ENCODE data around the gene MUC21.
"Not testable (repeated sequence)": the region's sequence is repeated elsewhere in the genome, so short reads cannot be mapped to it uniquely, and the experiment has no call there.

The MUC21 gene

DNA sequence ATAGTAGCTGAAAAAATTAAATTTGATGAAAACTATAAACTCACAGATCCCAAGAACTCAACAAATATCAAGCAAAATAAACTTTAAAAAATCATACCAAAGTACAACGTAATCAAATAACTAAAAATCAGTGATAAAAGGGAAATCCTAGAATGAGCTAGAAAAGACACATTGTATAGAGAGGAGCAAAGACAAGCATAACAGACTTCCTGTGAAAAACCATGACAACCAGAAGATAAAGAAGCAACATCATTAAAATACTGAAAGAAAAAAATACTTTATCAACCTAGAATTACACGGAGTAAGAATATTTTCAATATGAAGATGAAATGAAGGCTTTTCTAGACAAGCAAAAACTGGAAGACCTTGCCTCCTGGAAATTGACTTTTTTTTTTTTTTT, 36.5 kb downstream of the MUC21 start:
- H3K36me3 ChIP-seq (replicated peaks; ENCODE audit: insufficient read depth, low read length) = no peaks in the 10 kb centered on the region
- no peak overlapping the region for H3K9ac ChIP-seq (ENCODE audit: low read length)
- H3K27ac ChIP-seq (ENCODE audit: low read length) = no peak overlapping the region
- no peak overlapping the region for H3K4me2 ChIP-seq (ENCODE audit: low read depth, low read length)
- no peaks in the 10 kb centered on the region for H3K9me3 ChIP-seq (replicated peaks; ENCODE audit: insufficient read depth, low read length)
- H2AFZ ChIP-seq (ENCODE audit: low read length) = no peak overlapping the region
- TF ChIP-seq, protein P1, sequence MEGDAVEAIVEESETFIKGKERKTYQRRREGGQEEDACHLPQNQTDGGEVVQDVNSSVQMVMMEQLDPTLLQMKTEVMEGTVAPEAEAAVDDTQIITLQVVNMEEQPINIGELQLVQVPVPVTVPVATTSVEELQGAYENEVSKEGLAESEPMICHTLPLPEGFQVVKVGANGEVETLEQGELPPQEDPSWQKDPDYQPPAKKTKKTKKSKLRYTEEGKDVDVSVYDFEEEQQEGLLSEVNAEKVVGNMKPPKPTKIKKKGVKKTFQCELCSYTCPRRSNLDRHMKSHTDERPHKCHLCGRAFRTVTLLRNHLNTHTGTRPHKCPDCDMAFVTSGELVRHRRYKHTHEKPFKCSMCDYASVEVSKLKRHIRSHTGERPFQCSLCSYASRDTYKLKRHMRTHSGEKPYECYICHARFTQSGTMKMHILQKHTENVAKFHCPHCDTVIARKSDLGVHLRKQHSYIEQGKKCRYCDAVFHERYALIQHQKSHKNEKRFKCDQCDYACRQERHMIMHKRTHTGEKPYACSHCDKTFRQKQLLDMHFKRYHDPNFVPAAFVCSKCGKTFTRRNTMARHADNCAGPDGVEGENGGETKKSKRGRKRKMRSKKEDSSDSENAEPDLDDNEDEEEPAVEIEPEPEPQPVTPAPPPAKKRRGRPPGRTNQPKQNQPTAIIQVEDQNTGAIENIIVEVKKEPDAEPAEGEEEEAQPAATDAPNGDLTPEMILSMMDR (IDR thresholded peaks at IDR 0.05; ENCODE audit: low read length) = no peak
- no peak for TF ChIP-seq EZH2phosphoT487 (IDR thresholded peaks at IDR 0.05; ENCODE audit: low read length)
- TF ChIP-seq EZH2 (optimal IDR thresholded peaks at IDR 0.05; ENCODE audit: low read depth, low read length) = no peak
- no peaks in the 10 kb centered on the region for H3F3A ChIP-seq (ENCODE audit: insufficient read depth, low read length)
- H3K9me2 ChIP-seq (replicated peaks; ENCODE audit: insufficient read depth, low read length) = no peaks in the 10 kb centered on the region
- no peaks in the 10 kb centered on the region for H3K79me2 ChIP-seq (ENCODE audit: low read length)
- no peak overlapping the region for H3K4me3 ChIP-seq (ENCODE audit: low read length)
- H3K4me1 ChIP-seq (ENCODE audit: low read length) = no peaks in the 10 kb centered on the region
- DNase-seq = no peak
- H3K27me3 ChIP-seq (replicated peaks; ENCODE audit: insufficient read depth, low read length) = 0 out of 2 replicates have a peak, but pooled peaks cover 7% of the 10 kb centered on the region
- H4K20me1 ChIP-seq (ENCODE audit: insufficient read depth, low read length) = no peaks in the 10 kb centered on the region

DNA sequence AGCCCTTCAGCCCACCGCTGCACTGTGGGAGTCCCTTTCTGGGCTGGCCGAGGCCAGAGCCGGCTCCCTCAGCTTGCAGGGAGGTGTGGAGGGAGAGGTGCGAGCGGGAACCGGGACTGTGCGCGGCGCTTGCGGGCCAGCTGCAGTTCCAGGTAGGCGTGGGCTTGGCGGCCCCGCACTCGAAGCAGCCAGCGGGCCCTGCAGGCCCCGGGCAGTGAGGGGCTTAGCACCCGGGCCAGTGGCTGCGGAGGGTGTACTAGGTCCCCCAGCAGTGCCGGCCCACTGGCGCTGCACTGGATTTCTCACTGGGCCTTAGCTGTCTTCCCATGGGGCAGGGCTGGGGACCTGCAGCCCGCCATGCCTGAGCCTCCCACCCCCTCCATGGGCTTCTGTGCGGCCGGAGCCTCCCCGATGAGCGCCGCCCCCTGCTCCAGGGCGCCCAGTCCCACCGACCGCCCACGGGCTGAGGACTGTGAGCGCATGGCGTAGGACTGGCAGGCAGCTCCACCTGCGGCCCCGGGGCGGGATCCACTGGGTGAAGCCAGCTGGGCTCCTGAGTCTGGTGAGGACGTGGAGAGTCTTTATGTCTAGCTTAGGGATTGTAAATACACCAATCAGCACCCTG, 37.2 kb downstream of the MUC21 start:
- H3K4me1 ChIP-seq (ENCODE audit: low read length); H3K4me3 ChIP-seq (ENCODE audit: low read length); H3K9ac ChIP-seq (ENCODE audit: low read length); H3F3A ChIP-seq (ENCODE audit: insufficient read depth, low read length); H4K20me1 ChIP-seq (ENCODE audit: insufficient read depth, low read length); H3K4me2 ChIP-seq (ENCODE audit: low read depth, low read length); H3K27ac ChIP-seq (ENCODE audit: low read length); H3K9me2 ChIP-seq (replicated peaks; ENCODE audit: insufficient read depth, low read length); H2AFZ ChIP-seq (ENCODE audit: low read length); H3K36me3 ChIP-seq (replicated peaks; ENCODE audit: insufficient read depth, low read length); H3K9me3 ChIP-seq (replicated peaks; ENCODE audit: insufficient read depth, low read length); DNase-seq; H3K27me3 ChIP-seq (replicated peaks; ENCODE audit: insufficient read depth, low read length); H3K79me2 ChIP-seq (ENCODE audit: low read length): not testable (repeated sequence)

DNA sequence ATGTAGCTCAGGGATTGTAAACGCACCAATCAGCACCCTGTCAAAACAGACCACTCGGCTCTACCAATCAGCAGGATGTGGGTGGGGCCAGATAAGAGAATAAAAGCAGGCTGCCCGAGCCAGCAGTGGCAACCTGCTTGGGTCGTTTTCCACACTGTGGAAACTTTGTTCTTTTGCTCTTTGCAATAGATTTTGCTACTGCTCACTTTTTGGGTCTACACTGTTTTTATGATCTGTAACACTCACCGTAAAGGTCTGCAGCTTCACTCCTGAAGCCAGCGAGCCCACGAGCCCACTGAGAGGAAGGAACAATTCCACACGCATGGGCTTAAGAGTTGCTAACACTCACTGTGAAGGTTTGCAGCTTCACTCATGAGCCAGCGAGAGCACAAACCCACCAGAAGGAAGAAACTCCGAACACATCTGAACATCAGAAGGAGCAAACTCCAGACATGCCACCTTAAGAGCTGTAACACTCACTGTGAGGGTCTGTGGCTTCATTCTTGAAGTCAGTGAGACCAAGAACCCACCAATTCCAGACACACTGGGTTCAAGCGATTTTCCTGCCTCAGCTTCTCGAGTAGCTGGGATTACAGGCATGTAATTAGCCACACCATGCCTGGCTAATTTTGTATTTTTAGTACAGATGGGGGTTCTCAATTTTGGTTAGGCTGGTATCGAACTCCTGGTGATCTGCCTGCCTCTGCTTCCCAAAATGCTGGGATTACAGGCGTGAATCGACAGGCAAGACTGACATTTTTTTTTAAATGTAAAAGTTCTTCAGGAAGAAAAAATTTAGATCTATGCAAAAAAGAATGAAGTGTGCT, 38.4 kb downstream of the MUC21 start:
- H3K9me3 ChIP-seq (replicated peaks; ENCODE audit: insufficient read depth, low read length) = not testable (repeated sequence)

DNA sequence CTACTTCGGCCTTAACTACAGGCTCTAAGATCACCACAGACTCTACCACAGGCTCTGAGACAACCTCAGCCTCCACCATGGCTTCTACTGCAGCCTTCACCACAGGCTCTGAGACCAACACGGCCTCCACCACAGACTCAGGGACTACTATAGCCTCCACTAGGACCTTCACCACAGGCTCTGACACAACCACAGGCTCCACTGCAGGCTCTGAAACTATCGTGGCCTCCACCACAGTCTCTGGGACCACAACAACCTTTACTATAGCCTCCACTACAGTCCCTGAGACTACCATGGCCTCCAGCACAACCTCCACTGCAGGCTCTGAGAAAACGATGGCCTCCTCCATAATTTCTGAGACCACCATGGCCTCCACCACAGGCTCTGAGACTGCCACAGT, 42.1 kb downstream of the MUC21 start:
- Histone ChIP-seq H4K20me1 (ENCODE audit: insufficient read depth, low read length) (no peaks in the 10 kb centered on the region), H3K27me3 (replicated peaks; ENCODE audit: insufficient read depth, low read length) (peaks cover 1% of the 10 kb centered on the region; the same call in 1 of the 2 replicates), H3K4me2 (ENCODE audit: low read depth, low read length) (no peak overlapping the region), H3K9me2 (replicated peaks; ENCODE audit: insufficient read depth, low read length) (no peaks in the 10 kb centered on the region), H3K9ac (ENCODE audit: low read length) (no peak overlapping the region), H2AFZ (ENCODE audit: low read length) (no peak overlapping the region), H3K9me3 (replicated peaks; ENCODE audit: insufficient read depth, low read length) (no peaks in the 10 kb centered on the region), H3K4me3 (ENCODE audit: low read length) (no peak overlapping the region), H3F3A (ENCODE audit: insufficient read depth, low read length) (no peaks in the 10 kb centered on the region), H3K79me2 (ENCODE audit: low read length) (no peaks in the 10 kb centered on the region), H3K4me1 (ENCODE audit: low read length) (no peaks in the 10 kb centered on the region), H3K27ac (ENCODE audit: low read length) (no peak overlapping the region), H3K36me3 (replicated peaks; ENCODE audit: insufficient read depth, low read length) (no peaks in the 10 kb centered on the region)
- no peak for DNase-seq
- TF ChIP-seq, protein P1 (IDR thresholded peaks at IDR 0.05; ENCODE audit: low read length) = no peak
- TF ChIP-seq EZH2 (optimal IDR thresholded peaks at IDR 0.05; ENCODE audit: low read depth, low read length) = no peak
- TF ChIP-seq EZH2phosphoT487 (IDR thresholded peaks at IDR 0.05; ENCODE audit: low read length) = no peak

More for the DNA sequence above, 38.4 kb downstream of the MUC21 start:
- H2AFZ ChIP-seq (ENCODE audit: low read length); H4K20me1 ChIP-seq (ENCODE audit: insufficient read depth, low read length); H3K36me3 ChIP-seq (replicated peaks; ENCODE audit: insufficient read depth, low read length); H3K79me2 ChIP-seq (ENCODE audit: low read length); H3K9ac ChIP-seq (ENCODE audit: low read length); H3K9me2 ChIP-seq (replicated peaks; ENCODE audit: insufficient read depth, low read length); H3K4me3 ChIP-seq (ENCODE audit: low read length); H3K4me2 ChIP-seq (ENCODE audit: low read depth, low read length); DNase-seq; H3F3A ChIP-seq (ENCODE audit: insufficient read depth, low read length); H3K4me1 ChIP-seq (ENCODE audit: low read length); H3K27ac ChIP-seq (ENCODE audit: low read length); H3K27me3 ChIP-seq (replicated peaks; ENCODE audit: insufficient read depth, low read length): not testable (repeated sequence)

Measured in MM.1S (cell line).